Lower lobe of right lung (tissue), 2 donors: ENCODE results near the gene MUC22. TPM values are rescaled to one million over a fixed set of nuclear protein-coding genes. Genes with fewer than 3 reads are reported as not detected.
"Not testable (repeated sequence)": the region's sequence is repeated elsewhere in the genome, so short reads cannot be mapped to it uniquely, and the experiment has no call there.

ENCODE experiments used
- ATAC-seq, 2 donors: fragments of 200-7000 bp; cut with Tn5 transposase; one replicate each; pipeline ENCODE4 v1.9.1; 2020 to 2022; ENCODE audit warnings: mild to moderate bottlenecking in 2 of 2, moderate library complexity in 2 of 2
- DNase-seq: peaks from one replicate; pipeline ENCODE4 v3.0.0-alpha.2; 2020
- H3K27ac ChIP-seq: fragments of 200-600 bp; one replicate; pipeline ENCODE4 v1.8.0; 2022
- H3K27me3 ChIP-seq: fragments of 200-600 bp; one replicate; pipeline ENCODE4 v1.8.0; 2022; ENCODE audit warnings: low read depth
- H3K36me3 ChIP-seq: fragments of 200-600 bp; one replicate; pipeline ENCODE4 v1.8.0; 2022; ENCODE audit warnings: mild to moderate bottlenecking
- H3K4me1 ChIP-seq: fragments of 200-600 bp; one replicate; pipeline ENCODE4 v1.8.0; 2022
- H3K4me3 ChIP-seq: fragments of 200-600 bp; one replicate; pipeline ENCODE4 v1.8.0; 2022; ENCODE audit warnings: mild to moderate bottlenecking
- H3K9me3 ChIP-seq: fragments of 200-600 bp; one replicate; pipeline ENCODE4 v1.8.0; 2022
- intact Hi-C: fragments of 100-400 bp; cut with DNase I; formaldehyde crosslinking; loops from one replicate; pipeline ENCODE4 v1.11.0; 2022
- total RNA-seq: library from RNA; stranded (reverse); fragmentation: NEBNext Ultra II Directional; extraction: Animal tissue kit (Norgen Biotek cat#: 25700); gene quantifications from one replicate; pipeline ENCODE4 v1.2.1, GENCODE V29; 2021
- TF ChIP-seq, protein P1 (sequence below): fragments of 200-600 bp; IDR thresholded peaks from one replicate; pipeline ENCODE4 v1.8.0; 2022; ENCODE audit warnings: antibody characterized with exemption, mild to moderate bottlenecking
- donor health status: DM: no; HTN: yes; CAD: no; lungs with severe emphysema.

MUC22 gene
- total RNA-seq, 1 donor from 2014 or later, result not detected

- TF ChIP-seq, protein P1, sequence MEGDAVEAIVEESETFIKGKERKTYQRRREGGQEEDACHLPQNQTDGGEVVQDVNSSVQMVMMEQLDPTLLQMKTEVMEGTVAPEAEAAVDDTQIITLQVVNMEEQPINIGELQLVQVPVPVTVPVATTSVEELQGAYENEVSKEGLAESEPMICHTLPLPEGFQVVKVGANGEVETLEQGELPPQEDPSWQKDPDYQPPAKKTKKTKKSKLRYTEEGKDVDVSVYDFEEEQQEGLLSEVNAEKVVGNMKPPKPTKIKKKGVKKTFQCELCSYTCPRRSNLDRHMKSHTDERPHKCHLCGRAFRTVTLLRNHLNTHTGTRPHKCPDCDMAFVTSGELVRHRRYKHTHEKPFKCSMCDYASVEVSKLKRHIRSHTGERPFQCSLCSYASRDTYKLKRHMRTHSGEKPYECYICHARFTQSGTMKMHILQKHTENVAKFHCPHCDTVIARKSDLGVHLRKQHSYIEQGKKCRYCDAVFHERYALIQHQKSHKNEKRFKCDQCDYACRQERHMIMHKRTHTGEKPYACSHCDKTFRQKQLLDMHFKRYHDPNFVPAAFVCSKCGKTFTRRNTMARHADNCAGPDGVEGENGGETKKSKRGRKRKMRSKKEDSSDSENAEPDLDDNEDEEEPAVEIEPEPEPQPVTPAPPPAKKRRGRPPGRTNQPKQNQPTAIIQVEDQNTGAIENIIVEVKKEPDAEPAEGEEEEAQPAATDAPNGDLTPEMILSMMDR, result no peak
- no peaks in the 10 kb centered on the region for H3K27me3 ChIP-seq
- H3K4me3 ChIP-seq, result no peak overlapping the region
- H3K27ac ChIP-seq, result peak overlapping the region; percentile 29
- no peaks in the 10 kb centered on the region for H3K9me3 ChIP-seq
- no peaks in the 10 kb centered on the region for H3K4me1 ChIP-seq
- DNase-seq (no peak), ATAC-seq (peak; percentile 32 to 51)
- no peaks in the 10 kb centered on the region for H3K36me3 ChIP-seq
- intact Hi-C loops, result no loop called here
These were observed 55.3 kb downstream of the MUC22 start for GRCh38 chr6:31065556-31065955.

DNA sequence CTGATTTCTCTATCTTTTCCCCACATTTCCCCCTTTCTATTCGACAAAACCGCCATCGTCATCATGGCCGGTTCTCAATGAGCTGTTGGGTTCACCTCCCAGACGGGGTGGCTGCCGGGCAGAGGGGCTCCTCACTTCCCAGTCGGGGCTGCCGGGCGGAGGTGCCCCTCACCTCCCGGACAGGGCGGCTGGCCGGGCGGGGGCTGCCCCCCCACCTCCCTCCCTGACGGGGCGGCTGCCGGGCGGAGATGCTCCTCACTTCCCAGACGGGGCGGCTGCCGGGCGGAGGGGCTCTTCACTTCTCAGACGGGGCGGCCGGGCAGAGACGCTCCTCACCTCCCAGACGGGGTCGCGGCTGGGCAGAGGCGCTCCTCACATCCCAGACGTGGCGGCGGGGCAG is 56.8 kb downstream of the MUC22 start:
- H3K27me3 ChIP-seq, H3K4me1 ChIP-seq, H3K36me3 ChIP-seq, DNase-seq, H3K27ac ChIP-seq, H3K4me3 ChIP-seq, intact Hi-C loops, H3K9me3 ChIP-seq, ATAC-seq: not testable (repeated sequence)

- H3K4me1 ChIP-seq, H3K4me3 ChIP-seq, intact Hi-C loops, DNase-seq, H3K27ac ChIP-seq, H3K27me3 ChIP-seq, H3K9me3 ChIP-seq, H3K36me3 ChIP-seq, ATAC-seq: not testable (repeated sequence)
These were observed 57.8 kb downstream of the MUC22 start for GRCh38 chr6:31067891-31068668.

DNA sequence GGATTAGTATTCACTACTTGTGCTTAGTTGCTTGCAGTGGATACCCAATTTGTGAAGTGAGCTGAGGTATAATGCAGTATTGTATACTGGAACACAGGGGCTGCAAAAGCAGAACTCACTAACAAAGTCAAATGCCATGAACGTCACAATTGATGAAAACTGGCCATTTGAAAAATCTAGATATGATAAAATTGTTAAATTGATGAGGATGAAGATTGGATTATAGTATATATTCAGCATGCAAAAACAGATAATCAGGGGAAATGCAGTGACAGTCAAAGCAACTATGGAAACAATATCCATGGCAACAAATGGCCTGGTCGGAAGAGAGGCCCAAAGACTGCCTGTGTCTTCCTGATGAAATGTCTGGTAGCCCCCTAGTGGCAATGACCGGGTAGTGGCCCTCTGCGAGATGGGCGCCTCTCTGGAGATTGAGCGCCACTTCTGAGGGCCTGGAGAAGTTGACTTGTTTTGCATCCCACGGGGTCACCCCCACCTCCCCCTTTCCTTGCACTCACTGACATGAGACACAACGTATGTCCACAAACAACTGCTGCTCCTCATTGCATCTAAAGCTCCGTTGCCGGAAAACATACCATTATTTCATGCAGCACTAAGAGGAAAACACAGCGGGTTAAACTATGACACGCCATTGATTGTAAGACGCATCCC is 58.5 kb downstream of the MUC22 start:
- peak; percentile 89 to 92 for ATAC-seq
- Histone ChIP-seq H3K36me3 (no peaks in the 10 kb centered on the region), H3K27me3 (no peaks in the 10 kb centered on the region), H3K4me3 (no peak overlapping the region), H3K27ac (no peak overlapping the region), H3K9me3 (no peaks in the 10 kb centered on the region), H3K4me1 (peaks cover 9% of the 10 kb centered on the region)
- intact Hi-C loops, result no loop called here
- DNase-seq, result peak; percentile 83
- TF ChIP-seq, protein P1, result peak; percentile 96

DNA sequence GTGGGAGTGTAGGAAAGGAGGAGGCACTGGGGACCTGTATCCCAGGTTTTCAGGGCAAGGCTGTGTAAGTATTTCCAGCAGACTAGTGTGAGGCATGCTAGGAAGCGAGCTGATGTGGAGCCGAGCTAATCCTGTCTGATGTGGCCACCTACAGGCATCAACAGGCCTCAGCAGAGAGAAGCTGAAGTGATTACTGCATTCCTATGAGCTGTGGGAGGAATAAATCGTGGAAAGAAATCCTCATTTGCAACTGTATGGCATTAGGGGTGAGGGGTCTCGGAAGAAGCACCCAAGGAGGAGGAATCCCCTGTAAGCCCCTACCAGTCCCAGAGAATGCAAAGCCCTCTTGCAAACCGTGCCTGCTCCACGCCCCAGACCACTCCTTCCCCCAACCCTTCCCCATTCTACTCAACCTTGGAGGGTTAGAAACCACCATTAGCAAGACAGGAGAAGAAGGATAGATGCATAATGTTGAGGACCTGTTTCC is 60.5 kb downstream of the MUC22 start:
- intact Hi-C loops, result loop anchor here (10.0 kb wide), 1 partner anchor 156 kb away; the partner anchor contains the start of gene VARS2
- Histone ChIP-seq H3K36me3 (no peaks in the 10 kb centered on the region), H3K27me3 (no peaks in the 10 kb centered on the region), H3K4me3 (no peak overlapping the region), H3K4me1 (peaks cover 9% of the 10 kb centered on the region), H3K9me3 (no peaks in the 10 kb centered on the region), H3K27ac (no peak overlapping the region)
- ATAC-seq (peak; percentile 82 to 86), DNase-seq (no peak)
- TF ChIP-seq, protein P1, result peak; percentile 34

DNA sequence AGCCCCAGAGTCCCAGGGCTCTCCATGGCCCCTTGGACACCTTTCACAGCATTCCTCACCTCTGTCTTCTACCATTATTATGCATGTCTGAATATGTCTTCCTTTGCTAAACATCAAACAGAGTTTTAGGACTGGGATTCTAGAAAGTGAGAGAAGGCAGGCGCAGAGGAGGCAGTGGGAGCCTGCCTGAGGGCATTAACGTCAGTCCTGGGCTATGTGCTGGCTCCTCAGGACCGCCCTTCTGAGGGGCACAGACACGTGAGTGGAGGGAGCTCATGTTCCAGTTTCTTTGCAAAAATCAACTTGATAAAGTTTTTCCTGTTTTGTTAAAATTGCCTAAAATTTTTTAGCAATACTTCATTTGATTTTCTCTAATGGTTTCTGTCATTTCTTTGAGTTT is 64.1 kb downstream of the MUC22 start:
- DNase-seq, result no peak
- Histone ChIP-seq H3K4me1 (peaks cover 11% of the 10 kb centered on the region), H3K27me3 (no peaks in the 10 kb centered on the region), H3K36me3 (no peaks in the 10 kb centered on the region), H3K27ac (no peak overlapping the region), H3K4me3 (no peak overlapping the region), H3K9me3 (no peaks in the 10 kb centered on the region)
- intact Hi-C loops, result loop anchor here (10.0 kb wide), 1 partner anchor 160 kb away; the partner anchor contains the start of gene VARS2
- TF ChIP-seq, protein P1, result no peak
- no peak for ATAC-seq
